ENCODE data around the gene IMPDH2.

GRCh38 chr3:49015072-49015471 is 14.1 kb downstream of the IMPDH2 start:
- no peak for TF ChIP-seq EZH2 (IDR thresholded peaks at IDR 0.05)
- TF ChIP-seq CTCF (IDR thresholded peaks at IDR 0.05) = no peak
- no peak for TF ChIP-seq EZH2phosphoT487 (IDR thresholded peaks at IDR 0.05)

Data from neural progenitor cell (in vitro differentiated cells).